HG03108 (cell line): ENCODE data around the gene HECTD3.
"Not testable (repeated sequence)": the region's sequence is repeated elsewhere in the genome, so short reads cannot be mapped to it uniquely, and the experiment has no call there.

Experiments
- ATAC-seq: cut with Tn5 transposase; IDR thresholded peaks from one replicate; pipeline ENCODE4 v1.9.1; 2021; ENCODE audit warnings: moderate library complexity; ENCODE audit not compliant: unreplicated experiment

The HECTD3 gene

DNA sequence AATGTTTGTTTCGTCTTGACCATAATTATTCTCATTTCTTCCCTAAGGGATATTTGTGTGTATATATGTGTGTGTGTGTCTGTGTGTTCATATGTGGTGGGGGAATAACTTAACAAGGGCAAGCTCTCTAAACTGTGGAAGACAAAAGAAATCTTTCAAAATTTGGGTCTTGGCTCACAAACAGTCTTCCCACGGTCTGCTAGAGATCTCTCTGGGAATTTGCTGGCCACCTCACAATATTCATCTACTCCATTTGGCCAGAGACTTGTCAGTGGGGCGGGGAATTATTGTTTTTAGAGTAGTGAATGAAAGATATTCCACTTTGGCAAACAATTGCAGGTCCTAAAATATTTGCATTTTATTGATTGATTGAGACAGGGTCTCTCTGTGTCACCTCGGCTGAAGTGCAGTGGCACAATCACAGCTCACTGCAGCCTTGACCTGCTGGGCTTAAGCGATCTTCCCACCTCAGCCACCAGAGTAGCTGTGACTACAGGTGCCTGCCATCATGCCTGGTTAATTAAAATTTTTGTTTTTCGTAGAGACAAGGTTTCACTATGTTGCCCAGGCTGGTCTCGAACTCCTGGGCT, 16.7 kb downstream of the HECTD3 start:
- ATAC-seq: no peak

DNA sequence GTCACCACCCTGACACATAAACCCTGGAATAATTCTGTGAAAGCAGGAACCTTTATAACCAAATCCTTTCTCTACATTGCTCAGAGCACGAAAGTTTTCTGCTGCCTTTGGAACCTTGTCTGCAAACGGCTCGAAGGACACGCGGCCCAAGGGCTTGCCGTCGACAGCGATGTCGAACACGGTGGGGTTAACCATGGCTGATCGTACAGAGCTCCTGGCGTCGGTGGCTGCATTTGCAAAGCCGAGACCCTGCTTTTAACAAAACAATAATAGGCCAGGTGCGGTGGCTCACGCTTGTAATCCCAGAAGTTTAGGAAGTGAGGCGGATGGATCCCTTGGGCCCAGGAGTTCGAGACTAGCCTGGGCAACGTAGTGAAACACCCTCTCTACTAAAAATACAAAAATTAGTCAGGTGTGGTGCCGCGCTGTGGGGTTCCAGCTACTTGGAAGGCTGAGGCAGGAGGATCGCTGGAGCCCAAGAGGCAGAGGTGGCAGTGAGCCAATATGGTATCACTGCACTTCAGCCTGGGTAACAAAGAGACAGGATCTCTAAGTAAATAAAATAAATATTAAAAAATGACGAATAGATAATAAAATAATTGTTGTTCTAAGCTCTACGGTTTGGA, 22.5 kb downstream of the HECTD3 start:
- no peak for ATAC-seq

DNA sequence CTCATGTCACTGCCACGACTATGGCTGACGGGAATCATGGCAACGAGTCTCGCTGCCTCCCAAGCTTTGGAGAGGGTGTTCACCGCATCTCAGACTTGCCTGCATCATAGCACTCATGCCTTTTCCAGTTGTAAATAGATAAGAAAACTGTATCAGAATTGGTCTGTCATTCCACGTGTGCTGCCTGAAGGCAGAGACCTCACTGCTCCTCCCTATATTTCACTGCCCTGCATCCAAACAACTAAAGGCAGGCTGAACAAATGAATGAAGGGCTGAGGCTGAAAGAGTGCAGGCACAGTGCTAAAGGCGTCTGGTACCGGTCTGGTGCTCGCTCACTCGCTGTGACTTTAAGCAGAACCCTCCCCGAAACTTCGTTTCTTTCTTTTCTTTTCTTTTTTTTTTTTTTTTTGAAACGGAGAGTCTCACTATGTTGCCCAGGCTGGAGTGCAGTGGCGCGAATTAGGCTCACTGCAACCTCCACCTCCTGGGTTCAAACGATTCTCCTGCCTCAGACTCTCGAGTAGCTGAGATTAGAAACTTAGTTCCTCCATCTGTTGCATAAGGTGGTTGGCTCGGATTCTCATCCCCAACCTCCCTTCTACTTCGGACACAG, 25.3 kb downstream of the HECTD3 start:
- ATAC-seq: no peak

DNA sequence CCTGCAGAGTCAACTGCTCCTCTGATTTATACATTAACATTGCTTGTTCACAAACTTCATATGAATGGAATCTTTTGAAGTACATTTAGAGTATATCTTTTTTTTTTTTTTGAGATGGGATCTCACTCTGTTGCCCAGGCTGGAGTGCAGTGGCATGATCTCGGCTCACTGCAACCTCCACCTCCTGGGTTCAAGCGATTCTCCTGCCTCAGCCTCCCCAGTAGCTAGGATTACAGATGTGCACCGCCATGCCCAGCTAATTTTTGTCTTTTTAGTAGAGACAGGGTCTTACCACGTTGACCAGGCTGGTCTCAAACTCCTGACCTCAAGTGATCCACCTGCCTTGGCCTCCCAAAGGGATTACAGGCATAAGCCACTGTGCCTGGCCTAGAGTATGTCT, 33.8 kb downstream of the HECTD3 start:
- ATAC-seq: not testable (repeated sequence)

DNA sequence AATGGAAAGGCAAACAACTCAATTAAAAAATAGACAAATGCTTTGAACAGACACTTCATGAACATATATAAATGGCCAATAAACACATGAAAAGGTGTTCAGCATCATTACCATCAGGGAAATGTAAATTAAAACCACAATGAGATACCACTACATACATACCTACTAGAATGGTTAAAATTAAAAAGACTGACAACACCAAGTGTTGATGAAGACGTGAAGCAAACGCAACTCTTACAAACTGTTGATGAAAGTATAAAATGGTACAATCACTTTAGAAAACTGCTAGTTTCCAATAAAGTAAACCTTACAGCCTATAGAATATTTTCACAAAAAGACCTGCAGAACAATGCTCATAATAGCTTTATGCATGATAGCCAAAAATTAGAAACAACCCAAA, 34.9 kb downstream of the HECTD3 start:
- no peak for ATAC-seq

DNA sequence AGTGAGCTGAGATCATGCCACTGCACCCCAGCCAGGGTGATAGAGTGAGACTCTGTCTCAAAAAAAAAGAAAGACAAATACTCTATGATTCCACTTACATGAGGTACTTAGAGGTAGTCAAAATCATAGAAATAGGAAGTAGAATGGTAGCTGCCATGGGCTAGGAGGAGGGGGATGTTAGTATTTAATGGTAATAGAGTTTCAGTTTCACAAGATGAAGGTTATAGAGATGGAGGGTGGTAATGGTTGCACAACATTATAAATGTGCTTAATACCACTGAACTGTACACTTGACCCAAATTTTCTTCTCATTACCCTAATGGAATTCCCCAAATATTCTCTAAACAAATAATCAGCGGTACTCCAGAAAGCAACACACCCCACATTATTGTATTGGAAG, 37.5 kb downstream of the HECTD3 start:
- ATAC-seq: no peak

DNA sequence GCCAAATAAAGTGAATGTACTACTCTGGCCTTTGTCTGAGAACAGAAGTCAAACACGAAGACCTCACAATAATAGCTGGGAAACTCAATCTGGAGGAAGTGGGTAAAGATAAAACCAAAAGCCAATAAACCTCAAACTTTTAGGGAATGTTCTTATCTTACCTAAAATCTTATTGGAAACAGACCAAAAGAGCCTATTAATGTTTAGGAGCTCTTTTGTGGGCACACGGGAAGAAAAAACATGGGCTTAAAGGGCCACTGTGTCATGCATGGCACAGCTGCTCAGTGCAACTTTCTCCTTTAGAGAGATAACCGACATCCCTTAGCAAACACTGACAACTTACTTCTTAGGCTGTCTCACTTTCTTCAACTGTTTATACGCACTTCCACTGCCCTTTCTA, 40.8 kb downstream of the HECTD3 start:
- ATAC-seq: no peak

DNA sequence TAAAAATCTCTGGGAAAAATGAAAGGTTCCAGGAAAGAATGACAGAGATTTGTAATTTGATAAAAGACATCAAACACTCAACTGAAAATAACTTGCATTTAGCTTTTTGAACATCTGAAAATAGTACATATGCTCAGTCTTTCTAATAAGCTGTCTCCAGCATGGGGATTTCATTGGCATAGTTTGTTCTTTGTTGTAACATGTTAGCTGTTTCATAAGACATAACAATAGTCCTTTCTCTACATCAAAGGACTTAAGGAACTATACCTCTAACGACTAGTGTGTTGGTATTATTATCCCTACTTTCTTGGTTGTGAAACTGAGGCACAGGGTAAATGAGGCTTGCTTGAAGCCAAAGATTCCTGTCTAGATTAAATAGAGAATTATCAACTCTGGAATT, 46.7 kb downstream of the HECTD3 start:
- no peak for ATAC-seq

DNA sequence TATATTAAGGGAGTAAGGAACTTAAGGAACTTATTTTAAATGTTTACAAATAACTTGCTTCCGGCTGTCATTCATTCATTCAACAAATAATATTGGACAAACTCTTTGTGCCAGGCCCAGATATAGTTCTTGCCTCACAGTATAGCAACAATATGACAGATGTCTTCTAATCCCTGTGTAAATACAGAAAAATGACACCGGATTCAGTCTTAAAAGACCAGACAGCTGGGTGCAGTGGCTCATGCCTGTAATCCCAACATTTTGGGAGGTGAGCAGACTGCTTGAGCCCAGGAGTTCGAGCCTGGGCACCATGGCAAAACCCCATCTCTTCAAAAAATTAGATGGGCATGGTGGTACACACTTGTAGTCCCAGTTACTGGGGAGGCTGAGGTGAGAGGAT, 48.4 kb downstream of the HECTD3 start:
- ATAC-seq: no peak

DNA sequence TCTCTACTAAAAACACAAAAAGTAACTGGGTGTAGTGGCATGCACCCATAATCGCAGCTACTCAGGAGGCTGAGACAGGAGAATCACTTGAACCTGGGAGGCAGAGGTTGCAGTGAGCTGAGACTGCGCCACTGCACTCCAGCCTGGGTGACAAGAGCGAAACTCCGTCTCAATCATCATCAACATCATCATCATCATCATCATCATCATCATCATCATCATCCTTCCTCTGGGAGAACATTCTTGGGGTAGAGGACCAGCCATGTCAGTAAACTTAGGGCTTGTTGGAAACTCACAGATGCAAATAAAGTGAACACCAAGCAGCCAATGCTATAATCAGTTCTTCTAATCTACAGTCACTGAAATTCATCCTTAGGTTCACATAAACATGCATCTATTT, 49.1 kb downstream of the HECTD3 start:
- not testable (repeated sequence) for ATAC-seq

DNA sequence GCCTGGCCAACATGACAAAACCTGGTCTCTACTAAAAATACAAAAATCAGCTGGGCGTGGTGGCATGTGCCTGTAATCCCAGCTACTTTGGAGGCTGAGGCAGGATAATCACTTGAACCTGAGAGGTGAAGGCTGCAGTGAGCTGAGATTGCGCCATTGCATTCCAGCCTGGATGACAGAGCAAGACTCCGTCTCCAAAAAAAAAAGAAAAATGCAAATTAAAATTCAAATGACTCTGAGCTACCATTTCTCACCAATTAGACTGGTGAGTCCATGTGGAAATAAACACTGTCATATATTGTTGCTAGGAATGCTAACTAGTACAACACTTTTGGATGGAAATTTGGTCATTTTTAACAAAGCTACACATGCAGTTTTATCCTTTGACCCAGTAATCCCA, 53.6 kb downstream of the HECTD3 start:
- ATAC-seq: not testable (repeated sequence)

DNA sequence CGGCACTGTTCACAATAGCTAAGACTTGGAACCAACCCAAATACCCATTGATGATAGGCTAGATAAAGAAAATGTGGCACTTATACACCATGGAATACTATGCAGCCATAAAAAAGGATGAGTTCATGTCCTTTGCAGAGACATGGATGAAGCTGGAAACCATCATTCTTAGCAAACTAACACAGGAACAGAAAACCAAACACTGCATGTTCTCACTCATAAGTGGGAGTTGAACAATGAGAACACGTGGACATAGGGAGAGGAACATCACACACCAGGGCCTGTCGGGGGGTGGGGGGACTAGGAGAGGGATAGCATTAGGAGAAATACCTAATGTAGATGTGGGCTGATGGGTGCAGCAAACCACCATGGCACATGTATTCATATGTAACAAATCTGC, 55.0 kb downstream of the HECTD3 start:
- ATAC-seq: not testable (repeated sequence)
